Kidney (tissue), 14 donors: Measurements from ENCODE around the gene PRRG2. TPM values are rescaled to one million over a fixed set of nuclear protein-coding genes. Genes with fewer than 3 reads are reported as not detected.

Experiments used
- DNase-seq, 5 donors: peaks; one replicate each; pipeline ENCODE4 v3.0.0-alpha.2; 2013 to 2020
- FAIRE-seq: peaks from 2 replicates; lab custom pipeline; 2012; peaks lifted over from hg19 to GRCh38; lab: Jason Lieb, UNC
- H3K27ac ChIP-seq, 2 donors: one replicate each; pipeline ENCODE4 v1.7.0; 2013; ENCODE audit warnings: low read depth in 2 of 2, low read length in 2 of 2, inconsistent platforms in 1 of 2
- H3K27me3 ChIP-seq: one replicate; pipeline ENCODE4 v1.7.1; 2013; ENCODE audit warnings: low read length, inconsistent platforms; ENCODE audit not compliant: control insufficient read depth, insufficient read depth
- H3K36me3 ChIP-seq, 3 donors: one replicate each; pipeline versions ENCODE4 v1.7.0 to v1.7.1; 2013; ENCODE audit warnings: low read length in 3 of 3, control low read depth in 1 of 3, inconsistent platforms in 1 of 3; ENCODE audit not compliant: insufficient read depth in 3 of 3, control insufficient read depth in 2 of 3
- H3K4me1 ChIP-seq, 3 donors: one replicate each; pipeline versions ENCODE4 v1.7.0 to v1.7.1; 2013; ENCODE audit warnings: low read length in 3 of 3, inconsistent platforms in 1 of 3, low read depth in 1 of 3; ENCODE audit not compliant: control insufficient read depth in 2 of 3, insufficient read depth in 2 of 3
- H3K4me3 ChIP-seq, 3 donors: one replicate each; pipeline versions ENCODE4 v1.7.0 to v1.8.1; 2013; ENCODE audit warnings: low read length in 3 of 3, control low read depth in 1 of 3, inconsistent platforms in 1 of 3
- H3K9ac ChIP-seq, 3 donors: one replicate each; pipeline versions ENCODE4 v1.7.0 to v1.7.1; 2013; ENCODE audit warnings: low read length in 3 of 3, control low read depth in 1 of 3, inconsistent platforms in 1 of 3
- H3K9me3 ChIP-seq, 3 donors: one replicate each; pipeline versions ENCODE4 v1.7.0 to v1.7.1; 2013; ENCODE audit warnings: low read length in 3 of 3, control low read depth in 1 of 3, inconsistent platforms in 1 of 3; ENCODE audit not compliant: control insufficient read depth in 2 of 3, insufficient read depth in 1 of 3
- CTCF ChIP-seq: IDR thresholded peaks from 3 replicates; pipeline ENCODE4 v1.5.1; 2012; ENCODE audit warnings: mild to moderate bottlenecking, moderate library complexity, borderline replicate concordance; ENCODE audit not compliant: insufficient read depth; ENCODE audit errors: extremely low read depth
- intact Hi-C: fragments of 100-400 bp; cut with DNase I; formaldehyde crosslinking; loops from one replicate; pipeline ENCODE4 v1.11.1; 2022
- polyA plus RNA-seq: library from polyadenylated mRNA; stranded (reverse); fragments of 350-450 nt; fragmentation: Illumina TruSeq; extraction: RNeasy Lipid Tissue Mini Kit (QIAGEN cat#74804); gene quantifications from one replicate; pipeline ENCODE4 v1.2.3, GENCODE V29; 2014; ENCODE audit warnings: low read depth, low replicate concordance; ENCODE audit not compliant: insufficient read depth
- total RNA-seq: library from RNA; stranded (reverse); fragmentation: NEBNext Ultra II Directional; extraction: Animal tissue kit (Norgen Biotek cat#: 25700); gene quantifications from one replicate; pipeline ENCODE4 v1.2.1, GENCODE V29; 2021
- donor health status: control.
- donor health status: control.
- donor health status: control.
- donor health status: control.
- donor health status: control.
- donor health status: DM: yes; HTN: yes; CAD: no.
- donor health status: Normal renal cell carcinoma (clear cell type).

PRRG2 gene
- total and polyA plus RNA-seq, 2 donors from 2014 or later = 14.9 to 17.6 TPM

- Histone ChIP-seq H3K4me3 (no peak overlapping the region), H3K27ac (no peak overlapping the region), H3K36me3 (peaks cover 0 to 10% (median 2%) of the 10 kb centered on the region in 3 donors), H3K9me3 (no peaks in the 10 kb centered on the region), H3K27me3 (no peaks in the 10 kb centered on the region), H3K9ac (no peak overlapping the region), H3K4me1 (peaks cover 0 to 4% (median 4%) of the 10 kb centered on the region in 3 donors)
- DNase-seq (no peak), FAIRE-seq (no peak)
- no peak for TF ChIP-seq CTCF
- intact Hi-C loops = no loop called here
These were observed 45.1 kb downstream of the PRRG2 start for GRCh38 chr19:49626226-49626625.

DNA sequence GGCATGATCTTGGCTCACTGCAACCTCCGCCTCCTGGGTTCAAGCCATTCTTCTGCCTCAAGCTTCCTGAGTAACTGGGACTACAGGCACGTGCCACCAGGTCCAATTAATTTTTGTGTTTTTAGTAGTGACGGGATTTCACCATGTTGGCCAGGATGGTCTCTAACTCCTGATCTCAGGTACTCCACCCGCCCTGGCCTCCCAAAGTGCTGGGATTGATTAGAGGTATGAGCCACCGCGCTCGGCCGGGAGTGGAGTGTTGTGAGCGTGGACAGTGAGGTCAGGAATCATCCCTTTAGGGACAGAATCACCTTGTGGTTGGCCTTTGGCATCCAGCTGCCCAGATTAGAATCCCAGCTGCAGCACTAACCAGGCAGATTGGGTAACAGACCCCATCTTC lies 48.5 kb downstream of the PRRG2 start:
- H3K9me3 ChIP-seq = no peaks in the 10 kb centered on the region
- no peak overlapping the region for H3K27ac ChIP-seq
- intact Hi-C loops = no loop called here
- H3K9ac ChIP-seq = no peak overlapping the region
- H3K27me3 ChIP-seq = no peaks in the 10 kb centered on the region
- H3K4me1 ChIP-seq = peaks cover 0 to 4% (median 4%) of the 10 kb centered on the region in 3 donors
- FAIRE-seq (no peak), DNase-seq (no peak)
- H3K4me3 ChIP-seq = no peak overlapping the region
- TF ChIP-seq CTCF = no peak
- H3K36me3 ChIP-seq = peaks cover 0 to 3% (median 0%) of the 10 kb centered on the region in 3 donors

- FAIRE-seq = no peak
- intact Hi-C loops = no loop called here
- H3K9me3 ChIP-seq = no peaks in the 10 kb centered on the region
- H3K27ac ChIP-seq = no peak overlapping the region
- DNase-seq = no peak
- H3K9ac ChIP-seq = no peak overlapping the region
- H3K36me3 ChIP-seq = peaks cover 0 to 3% (median 0%) of the 10 kb centered on the region in 3 donors
- H3K27me3 ChIP-seq = no peaks in the 10 kb centered on the region
- H3K4me1 ChIP-seq = peaks cover 0 to 10% (median 4%) of the 10 kb centered on the region in 3 donors
- no peak for TF ChIP-seq CTCF
- no peak overlapping the region for H3K4me3 ChIP-seq
These were observed 50.0 kb downstream of the PRRG2 start for GRCh38 chr19:49631014-49631588.

- H3K9me3 ChIP-seq = no peaks in the 10 kb centered on the region
- DNase-seq (no peak), FAIRE-seq (no peak)
- peaks cover 0 to 12% (median 4%) of the 10 kb centered on the region in 3 donors for H3K4me1 ChIP-seq
- peaks cover 0 to 3% (median 0%) of the 10 kb centered on the region in 3 donors for H3K36me3 ChIP-seq
- no peak overlapping the region for H3K27ac ChIP-seq
- no peak for TF ChIP-seq CTCF
- H3K4me3 ChIP-seq = no peak overlapping the region
- no peaks in the 10 kb centered on the region for H3K27me3 ChIP-seq
- H3K9ac ChIP-seq = no peak overlapping the region
- intact Hi-C loops = no loop called here
These were observed 50.6 kb downstream of the PRRG2 start for GRCh38 chr19:49631610-49632192.
